Stimulated activated CD4-positive, alpha-beta T cell treated with anti-CD3 and anti-CD28 coated beads, Interleukin-1b, Interleukin-23, amount 100 ng/mL, for 1 hour (primary cell): ENCODE measurements around the gene THOP1.
A peak's percentile ranks its signal among the peaks of the same experiment; 100 is the strongest.
"Not testable (repeated sequence)": the region's sequence is repeated elsewhere in the genome, so short reads cannot be mapped to it uniquely, and the experiment has no call there.

Experiments
- DNase-seq, 2 donors: peaks; one replicate each; pipeline ENCODE4 v3.0.0-alpha.2; 2020; ENCODE audit warnings: low read depth in 2 of 2

Gene THOP1

GRCh38 chr19:2817237-2817829 is 32.0 kb downstream of the THOP1 start:
- DNase-seq, result not testable (repeated sequence)

DNA sequence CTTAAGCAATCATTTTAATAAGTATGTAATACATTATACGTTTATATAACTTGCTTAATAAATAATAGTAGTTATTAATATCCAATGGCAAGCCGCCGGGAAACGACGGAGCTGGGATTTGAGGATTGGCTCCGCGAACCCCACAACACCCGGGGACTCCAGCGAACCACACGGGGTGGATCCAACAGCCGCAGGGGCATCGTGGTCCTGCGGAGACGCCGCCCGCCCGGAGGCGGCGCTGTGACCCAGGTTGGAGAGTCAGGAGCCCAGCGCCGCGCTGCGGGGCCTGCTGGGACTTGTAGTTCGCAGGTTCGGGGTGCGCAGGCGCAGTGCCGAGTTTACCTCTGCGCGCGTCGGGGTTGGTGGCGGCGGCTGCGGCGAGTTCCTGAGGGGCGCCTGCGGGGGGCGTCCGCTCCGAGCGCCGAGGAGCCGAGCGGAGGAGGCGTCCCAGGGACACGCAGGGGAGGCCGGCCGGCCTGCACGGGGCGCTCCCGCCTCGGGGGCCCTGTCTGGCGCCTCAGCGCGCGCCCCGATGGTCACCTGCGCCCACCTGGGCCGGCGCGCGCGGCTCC is 34.3 kb downstream of the THOP1 start, which contains the start of gene ZNF554:
Gene ZNF554 (plus strand): TSS at position 329 of the 572 bp plus-strand sequence. CDS start 204 bp downstream, at position 533.
- peak; percentile 97 for DNase-seq

DNA sequence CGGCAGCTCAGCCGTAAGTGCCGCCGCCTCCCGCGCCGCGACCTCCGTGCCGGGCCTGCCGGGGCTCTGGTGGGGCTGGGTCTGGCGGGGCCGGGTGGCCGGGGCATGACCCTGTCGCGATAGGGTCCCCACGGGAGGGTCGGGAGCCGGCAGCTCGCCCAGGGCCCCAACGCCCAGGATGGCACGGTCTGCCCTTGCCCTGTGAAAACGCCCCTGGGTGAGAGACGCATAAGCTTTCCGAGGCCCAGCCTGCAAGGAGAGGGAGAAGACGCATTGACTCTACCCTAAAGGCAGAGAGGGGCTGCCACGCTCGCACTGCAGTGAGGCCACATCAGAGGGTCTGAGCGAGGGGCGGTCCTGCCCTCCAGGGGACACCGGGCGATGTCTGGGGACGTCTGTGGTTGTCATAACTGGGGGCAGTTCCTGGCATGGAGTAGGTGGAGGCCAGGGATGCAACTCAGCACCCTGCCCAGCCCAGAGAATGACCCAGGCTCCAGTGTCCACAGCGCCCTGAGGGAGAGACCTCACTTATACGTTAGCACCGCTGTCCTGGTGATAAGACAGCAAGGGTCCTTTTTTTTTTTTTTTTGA is 34.9 kb downstream of the THOP1 start:
- no peak for DNase-seq

DNA sequence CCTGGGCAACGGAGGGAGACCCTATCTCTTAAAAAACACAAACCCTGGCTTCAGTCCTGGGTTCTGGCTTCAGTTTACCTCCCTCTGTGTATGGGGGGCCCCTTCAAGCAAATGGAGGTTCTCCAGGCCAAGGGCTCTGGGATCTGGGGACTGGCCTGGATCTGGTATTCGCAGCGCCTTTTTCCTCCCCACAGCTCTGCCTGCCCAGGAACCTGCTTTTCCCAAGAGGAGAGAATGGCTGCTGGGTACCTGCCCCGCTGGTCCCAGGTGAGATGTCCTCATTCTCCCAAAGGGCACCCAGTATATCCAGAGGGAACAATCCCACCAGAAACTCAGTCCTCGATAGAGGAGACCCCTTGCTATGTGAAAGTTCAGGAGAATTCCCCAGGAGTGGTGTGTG is 37.5 kb downstream of the THOP1 start:
- DNase-seq, result no peak

DNA sequence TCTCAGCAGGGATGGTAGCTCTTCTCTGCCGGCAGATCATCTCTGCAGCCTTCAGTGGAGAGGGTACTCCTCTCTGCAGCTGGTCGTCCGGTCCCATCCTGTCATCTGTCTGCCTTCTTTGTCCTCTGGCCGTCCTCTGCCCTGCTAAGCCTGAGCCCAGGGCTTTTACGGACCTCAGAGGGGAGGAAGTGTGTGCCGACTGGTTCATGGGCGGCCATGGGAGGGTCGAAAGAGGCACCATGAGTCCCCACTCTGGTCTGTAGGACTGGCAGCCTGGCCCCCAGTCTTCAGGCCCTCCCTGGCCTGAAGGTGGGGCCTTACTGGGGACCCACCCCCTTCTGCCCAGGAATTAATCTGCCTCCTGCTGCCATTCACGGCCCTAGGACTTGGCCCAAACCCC is 38.3 kb downstream of the THOP1 start:
- no peak for DNase-seq

DNA sequence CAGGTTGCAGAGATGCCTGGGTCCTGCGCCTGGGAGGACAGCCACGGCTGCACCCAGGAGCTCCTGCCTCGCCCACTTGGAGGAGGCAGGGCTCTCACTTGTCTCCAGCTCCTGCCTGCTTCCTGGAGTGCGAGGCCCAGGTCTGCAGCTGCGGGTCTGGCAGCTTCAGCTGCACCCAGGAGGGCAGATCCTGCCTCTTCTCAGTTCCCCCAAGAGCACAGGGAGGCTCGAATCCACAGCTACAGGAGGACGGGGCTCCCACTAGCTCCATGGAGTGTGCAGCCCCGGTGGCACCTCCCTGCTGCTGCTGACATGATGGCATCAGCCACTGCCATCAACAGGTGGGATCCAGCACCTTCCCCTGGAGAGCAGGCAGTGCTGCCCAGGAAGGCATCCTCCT is 38.8 kb downstream of the THOP1 start:
- DNase-seq, result no peak

DNA sequence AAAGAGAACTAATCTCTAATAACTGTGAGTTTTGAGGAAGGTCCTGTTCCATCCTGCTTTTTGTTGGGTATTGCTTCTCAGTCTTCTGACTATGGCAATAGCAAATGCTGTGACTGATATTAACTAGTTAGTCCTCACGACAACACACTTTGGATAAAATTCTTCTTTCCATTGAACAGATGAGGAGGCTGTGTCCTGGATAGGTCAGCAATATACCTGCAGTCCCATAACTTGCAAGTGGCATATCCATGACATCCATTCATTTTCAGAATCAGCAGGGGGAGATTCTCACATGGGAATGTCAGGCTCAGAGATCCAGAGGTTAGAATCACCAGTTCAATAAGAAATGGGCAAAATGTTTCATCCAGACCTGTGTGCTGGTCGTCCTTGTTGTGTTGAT is 41.7 kb downstream of the THOP1 start:
- DNase-seq, result no peak

DNA sequence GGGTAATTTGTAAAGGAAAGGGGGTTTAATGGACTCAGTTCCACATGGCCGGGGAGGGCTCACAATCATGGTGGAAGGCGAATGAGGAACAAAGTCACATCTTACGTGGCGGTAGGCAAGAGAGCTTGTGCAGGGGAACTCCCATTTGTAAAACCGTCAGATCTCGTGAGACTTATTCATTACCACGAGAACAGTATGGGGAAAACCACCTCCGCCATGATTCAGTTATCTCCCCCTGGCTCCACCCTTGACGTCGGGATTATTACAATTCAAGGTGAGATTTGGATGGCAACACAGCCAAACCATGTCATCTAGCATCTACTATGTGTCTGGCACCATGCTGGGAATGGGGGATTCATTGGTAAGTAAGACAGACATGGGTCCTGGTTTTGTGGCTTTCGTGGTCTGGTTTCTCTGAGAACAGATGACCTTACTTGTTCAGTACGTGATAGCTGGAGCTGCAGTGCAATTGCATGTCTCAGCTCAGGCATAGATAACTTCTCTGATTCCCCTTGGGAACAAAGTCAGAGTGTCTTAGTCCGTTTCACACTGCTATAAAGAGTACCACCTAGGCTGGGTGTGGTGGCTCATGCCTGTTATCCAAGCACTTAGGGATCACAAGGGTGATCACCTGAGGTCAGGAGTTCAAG is 42.7 kb downstream of the THOP1 start:
- no peak for DNase-seq

GRCh38 chr19:2834294-2834871 is 49.1 kb downstream of the THOP1 start:
- DNase-seq, result no peak

DNA sequence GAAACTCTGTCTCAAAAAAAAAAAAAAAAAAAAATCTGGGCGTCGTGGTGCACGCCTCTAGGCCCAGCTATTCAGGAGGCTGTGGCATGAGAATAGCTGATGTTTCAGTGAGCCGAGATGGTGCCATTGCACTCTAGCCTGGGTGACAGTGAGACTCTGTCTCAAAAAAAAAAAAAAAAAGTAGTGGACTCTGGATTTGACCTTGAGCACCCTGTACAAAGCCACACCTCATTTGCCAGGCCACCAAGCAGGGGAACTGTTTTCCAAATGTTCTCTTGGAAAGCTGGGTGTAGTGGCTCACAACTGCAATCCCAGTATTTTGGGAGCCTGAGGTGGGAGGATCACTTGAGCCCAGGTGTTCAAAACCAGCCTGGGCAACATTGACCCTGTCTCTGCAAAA is 52.1 kb downstream of the THOP1 start:
- no peak for DNase-seq

DNA sequence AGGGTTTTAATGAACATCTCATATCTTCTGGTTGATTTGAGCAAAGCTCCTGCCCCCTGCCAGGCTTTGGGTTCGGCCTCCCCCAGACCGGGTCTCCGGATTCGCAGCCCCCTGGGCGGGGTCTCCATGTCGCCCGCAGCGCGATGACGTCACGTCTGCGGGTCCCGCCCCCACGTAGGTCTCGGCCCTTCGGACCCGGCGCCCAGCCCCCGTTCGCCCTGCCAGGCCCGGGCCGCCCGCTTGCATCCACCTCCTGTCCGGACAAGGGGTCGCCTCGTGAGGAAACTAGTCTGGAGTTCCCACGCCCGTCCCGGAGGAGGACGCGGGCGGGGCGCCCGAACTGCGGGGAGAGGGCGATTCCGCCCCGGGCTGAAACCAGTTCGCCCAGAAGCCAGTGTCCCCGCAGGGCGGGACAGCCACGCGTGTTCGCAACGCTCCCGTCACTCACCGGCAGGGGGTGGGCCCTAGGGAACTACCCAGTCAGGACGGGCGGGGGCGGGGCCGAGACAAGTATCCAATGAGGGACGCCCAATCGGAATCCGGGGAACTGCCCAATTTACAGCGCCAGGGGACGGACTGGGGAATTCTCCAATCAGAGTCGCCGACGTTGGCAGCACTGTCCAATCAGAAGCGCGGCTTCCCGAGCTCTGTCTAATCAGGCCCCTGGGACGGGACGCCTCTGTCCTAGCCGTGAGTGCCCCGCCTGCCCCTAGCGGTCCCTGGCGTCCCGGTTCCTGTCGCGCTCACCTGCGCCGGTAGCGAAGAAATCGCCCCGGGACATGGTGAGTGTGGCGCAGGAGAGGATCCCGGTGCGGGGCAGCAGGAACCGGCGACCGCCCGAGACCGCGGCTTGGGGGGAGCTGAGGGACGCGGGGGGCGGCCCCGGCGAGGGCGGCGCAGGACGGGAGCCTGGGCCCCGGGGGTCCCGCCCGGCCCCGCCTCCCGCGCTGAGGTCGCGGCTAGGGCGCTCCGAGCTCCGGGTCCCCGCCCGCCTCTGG is 55.8 kb downstream of the THOP1 start, which contains the start of gene ZNF555:
Gene ZNF555 (plus strand): TSS at position 682 of the 998 bp plus-strand sequence. CDS start 98 bp downstream, at position 780.
- DNase-seq, result peak; percentile 95 to 97

DNA sequence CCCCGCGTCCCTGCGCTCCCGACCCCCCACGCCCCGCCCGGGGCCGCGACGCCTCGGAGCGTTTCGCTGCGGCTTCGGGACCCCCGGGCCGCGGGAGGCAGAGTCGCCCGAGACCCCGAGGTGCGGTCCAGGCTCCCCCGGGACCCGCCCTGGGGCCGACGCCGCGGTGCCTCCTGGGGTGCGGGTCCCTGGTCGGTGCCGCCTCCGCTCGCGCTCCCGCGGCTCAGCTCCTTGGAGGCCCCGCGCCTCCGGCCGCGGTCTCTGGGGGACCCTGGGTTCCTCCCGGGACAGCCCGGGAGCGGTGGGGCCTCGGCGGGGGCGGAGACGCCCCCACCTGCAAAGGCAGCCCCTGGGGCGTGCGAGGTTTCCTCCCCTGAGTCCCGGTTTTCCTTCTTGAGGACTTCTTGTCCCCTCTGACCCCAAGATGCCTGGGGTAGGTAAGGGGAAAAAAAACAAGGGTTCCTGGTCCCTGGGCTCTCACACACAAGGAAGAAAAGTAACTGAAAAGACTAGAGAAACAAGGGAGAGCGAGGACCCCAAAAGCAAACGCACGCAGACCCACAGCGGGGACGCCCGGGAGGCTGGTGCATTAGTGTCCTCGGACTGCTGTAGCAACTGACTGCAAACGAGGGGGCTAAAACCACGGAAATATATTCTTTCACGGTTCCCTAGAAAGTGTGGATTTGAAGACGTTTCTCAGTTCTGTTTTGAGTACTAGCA is 56.7 kb downstream of the THOP1 start:
- DNase-seq, result no peak

DNA sequence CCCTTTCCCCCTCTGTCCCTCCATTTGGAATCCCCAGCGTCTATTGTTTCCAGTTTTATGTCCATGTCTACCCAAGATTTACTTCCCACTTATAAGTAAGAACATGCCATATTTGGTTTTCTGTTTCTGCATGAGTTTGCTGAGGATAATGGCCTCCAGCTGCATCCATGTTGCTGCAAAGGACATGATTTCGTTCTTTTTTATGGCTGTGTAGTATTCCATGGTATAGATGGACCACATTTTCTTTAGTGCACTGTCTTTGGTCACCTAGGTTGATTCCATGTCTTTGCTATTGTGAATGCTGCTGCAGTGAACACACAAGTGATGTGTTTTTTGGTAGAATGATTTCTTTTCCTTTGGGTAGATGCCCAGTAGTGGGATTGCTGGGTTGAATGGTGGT is 59.8 kb downstream of the THOP1 start:
- no peak for DNase-seq

- DNase-seq, result no peak
Measured at GRCh38 chr19:2846180-2846894, 61.0 kb downstream of the THOP1 start.

- no peak for DNase-seq
Measured at GRCh38 chr19:2847507-2847906, 62.2 kb downstream of the THOP1 start.

DNA sequence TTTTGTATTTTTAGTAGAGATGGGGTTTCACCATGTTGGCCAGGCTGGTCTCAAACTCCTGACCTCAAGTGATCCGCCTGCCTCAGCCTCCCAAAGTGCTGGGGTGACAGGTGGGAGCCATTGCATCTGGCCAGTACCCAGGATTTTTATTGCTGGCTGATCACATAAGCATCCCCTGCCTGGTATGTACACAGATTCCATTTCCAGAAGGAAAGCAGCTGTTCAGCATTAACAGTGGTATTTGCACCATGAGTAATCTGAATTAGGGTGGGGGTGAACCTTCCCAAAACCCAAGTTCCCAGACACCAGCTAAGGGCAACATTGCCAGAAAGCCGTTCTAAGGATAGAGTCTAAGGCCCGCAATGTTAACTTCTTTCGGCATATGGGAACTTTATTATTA is 63.3 kb downstream of the THOP1 start:
- no peak for DNase-seq

DNA sequence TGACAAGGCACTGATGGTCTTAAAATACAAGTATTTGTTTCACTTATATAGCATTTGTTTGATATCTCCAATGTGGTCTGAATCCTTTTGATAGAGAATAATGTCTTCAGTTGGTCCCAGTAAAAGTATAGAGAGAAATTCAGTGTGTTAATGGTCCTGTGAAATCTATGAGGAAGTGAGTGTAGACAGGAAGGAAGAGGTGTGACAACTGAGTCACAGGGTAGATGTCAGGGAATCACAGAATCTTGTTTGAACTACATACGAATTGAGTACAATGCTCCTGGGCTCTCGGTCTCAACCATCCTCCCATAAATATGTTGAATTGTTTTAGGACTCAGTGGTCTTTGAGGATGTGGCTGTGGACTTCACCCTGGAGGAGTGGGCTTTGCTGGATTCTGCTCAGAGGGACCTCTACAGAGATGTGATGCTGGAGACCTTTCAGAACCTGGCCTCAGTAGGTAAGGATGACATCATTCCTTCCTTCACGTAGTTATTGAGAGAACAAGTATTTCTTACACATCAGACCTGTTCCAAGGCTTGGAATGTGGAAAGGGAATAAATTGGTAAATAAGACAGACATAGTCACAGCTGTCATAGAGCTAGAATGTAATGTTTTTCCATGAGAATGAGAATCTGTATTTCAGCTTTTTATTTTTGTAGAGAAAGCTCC is 65.1 kb downstream of the THOP1 start:
- no peak for DNase-seq

DNA sequence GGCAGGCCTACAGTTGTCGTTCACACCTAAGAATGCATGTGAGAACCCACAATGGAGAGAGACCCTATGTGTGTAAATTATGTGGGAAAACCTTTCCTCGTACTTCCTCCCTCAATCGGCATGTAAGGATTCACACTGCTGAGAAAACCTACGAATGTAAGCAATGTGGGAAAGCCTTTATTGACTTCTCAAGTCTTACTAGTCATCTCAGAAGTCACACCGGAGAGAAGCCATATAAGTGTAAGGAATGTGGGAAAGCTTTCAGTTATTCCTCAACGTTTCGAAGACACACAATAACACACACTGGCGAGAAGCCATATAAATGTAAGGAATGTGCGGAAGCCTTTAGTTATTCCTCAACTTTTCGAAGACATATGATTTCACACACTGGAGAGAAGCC is 67.3 kb downstream of the THOP1 start:
- no peak for DNase-seq

GRCh38 chr19:2853015-2853606 is 67.8 kb downstream of the THOP1 start:
- no peak for DNase-seq
